AG04449 (cell line): ENCODE data around the gene USB1.

Experiments used
- CTCF ChIA-PET: fragments of 350-600 bp; formaldehyde crosslinking; extraction: SDS; loops from one replicate; lab custom pipeline; 2021; ENCODE audit warnings: antibody characterized with exemption; lab: Yijun Ruan, JAX
- POLR2A ChIA-PET: fragments of 400-600, 350-600 bp; formaldehyde crosslinking; extraction: SDS; loops from one replicate; lab custom pipeline; 2020; ENCODE audit warnings: antibody characterized with exemption, inconsistent platforms; lab: Yijun Ruan, JAX
- DNase-seq: peaks from one replicate; pipeline ENCODE4 v3.0.0-alpha.2; 2010; ENCODE audit warnings: low read depth, low spot score
- H3K4me3 ChIP-seq: 2 replicates; pipeline ENCODE4 v1.5.1; 2011; ENCODE audit warnings: low read depth, mild to moderate bottlenecking, control low read depth, low read length
- TF ChIP-seq, protein P1 (sequence below): IDR thresholded peaks from one replicate; pipeline ENCODE4 v1.5.1; 2011; ENCODE audit warnings: mild to moderate bottlenecking, moderate library complexity, low read length, control low read depth, inconsistent platforms; ENCODE audit not compliant: insufficient read depth; ENCODE audit errors: missing control alignments

USB1 gene

DNA sequence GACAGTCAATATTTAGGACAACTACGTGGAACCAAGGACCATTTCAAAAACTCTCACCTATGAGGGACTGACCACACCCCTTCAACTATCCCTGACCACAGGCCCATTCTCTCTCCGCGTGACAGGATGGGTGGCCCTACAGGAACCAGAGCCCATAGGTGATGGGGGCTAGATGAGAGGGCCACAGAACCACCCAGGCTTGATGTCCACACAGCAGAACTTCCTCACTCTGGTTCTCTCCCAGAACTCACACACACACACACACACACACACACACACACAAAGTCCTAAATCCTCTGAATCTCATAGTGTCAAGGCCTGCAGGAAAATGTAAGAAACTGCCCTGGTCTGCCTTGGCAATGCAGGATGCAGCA is 2.2 kb upstream of the USB1 start:
- H3K4me3 ChIP-seq: peak overlapping the region; percentile 93
- TF ChIP-seq, protein P1, sequence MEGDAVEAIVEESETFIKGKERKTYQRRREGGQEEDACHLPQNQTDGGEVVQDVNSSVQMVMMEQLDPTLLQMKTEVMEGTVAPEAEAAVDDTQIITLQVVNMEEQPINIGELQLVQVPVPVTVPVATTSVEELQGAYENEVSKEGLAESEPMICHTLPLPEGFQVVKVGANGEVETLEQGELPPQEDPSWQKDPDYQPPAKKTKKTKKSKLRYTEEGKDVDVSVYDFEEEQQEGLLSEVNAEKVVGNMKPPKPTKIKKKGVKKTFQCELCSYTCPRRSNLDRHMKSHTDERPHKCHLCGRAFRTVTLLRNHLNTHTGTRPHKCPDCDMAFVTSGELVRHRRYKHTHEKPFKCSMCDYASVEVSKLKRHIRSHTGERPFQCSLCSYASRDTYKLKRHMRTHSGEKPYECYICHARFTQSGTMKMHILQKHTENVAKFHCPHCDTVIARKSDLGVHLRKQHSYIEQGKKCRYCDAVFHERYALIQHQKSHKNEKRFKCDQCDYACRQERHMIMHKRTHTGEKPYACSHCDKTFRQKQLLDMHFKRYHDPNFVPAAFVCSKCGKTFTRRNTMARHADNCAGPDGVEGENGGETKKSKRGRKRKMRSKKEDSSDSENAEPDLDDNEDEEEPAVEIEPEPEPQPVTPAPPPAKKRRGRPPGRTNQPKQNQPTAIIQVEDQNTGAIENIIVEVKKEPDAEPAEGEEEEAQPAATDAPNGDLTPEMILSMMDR: no peak
- no peak for DNase-seq
- POLR2A ChIA-PET: no interaction called here
- CTCF ChIA-PET: interaction anchor here (1.1 to 11.4 kb wide), 6 partner anchors 10 to 242 kb away, joined by 3 to 161 read pairs (median 20); no protein-coding TSS in a partner anchor

DNA sequence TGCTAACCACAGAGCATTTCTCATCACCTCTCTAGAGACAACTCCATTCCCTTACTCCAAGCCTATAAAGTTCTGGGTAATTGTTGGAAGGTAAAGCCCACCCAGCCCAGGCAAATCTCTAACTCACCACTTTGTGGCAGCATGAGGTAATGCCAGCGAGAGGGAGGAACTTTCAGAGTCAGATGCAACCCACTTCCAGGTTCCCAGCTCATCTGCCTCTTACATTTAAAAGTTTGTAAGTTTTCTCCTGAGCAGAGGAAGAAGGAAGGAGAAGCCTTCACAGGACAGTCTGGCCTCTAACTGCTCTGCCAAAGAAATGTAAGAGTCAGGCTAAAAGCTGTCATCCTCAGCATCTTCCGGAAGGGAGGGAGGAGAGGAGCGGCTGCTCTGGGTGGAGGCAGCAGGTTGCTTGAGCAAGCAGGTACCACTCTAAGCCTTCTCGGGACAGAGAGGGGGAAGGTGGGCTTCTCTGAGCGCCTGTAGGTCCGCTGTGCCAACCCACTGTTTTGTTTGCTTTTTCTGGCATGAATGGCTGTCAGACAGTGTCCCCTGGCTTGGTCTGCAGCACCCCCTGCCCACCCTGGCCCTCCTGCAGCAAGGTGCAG is 1.7 kb upstream of the USB1 start:
- TF ChIP-seq, protein P1: no peak
- CTCF ChIA-PET: interaction anchor here (0.6 to 11.4 kb wide), 11 partner anchors 11 to 1638 kb away, joined by 3 to 161 read pairs (median 7); no protein-coding TSS in a partner anchor
- H3K4me3 ChIP-seq: peak overlapping the region; percentile 93
- POLR2A ChIA-PET: no interaction called here
- no peak for DNase-seq

DNA sequence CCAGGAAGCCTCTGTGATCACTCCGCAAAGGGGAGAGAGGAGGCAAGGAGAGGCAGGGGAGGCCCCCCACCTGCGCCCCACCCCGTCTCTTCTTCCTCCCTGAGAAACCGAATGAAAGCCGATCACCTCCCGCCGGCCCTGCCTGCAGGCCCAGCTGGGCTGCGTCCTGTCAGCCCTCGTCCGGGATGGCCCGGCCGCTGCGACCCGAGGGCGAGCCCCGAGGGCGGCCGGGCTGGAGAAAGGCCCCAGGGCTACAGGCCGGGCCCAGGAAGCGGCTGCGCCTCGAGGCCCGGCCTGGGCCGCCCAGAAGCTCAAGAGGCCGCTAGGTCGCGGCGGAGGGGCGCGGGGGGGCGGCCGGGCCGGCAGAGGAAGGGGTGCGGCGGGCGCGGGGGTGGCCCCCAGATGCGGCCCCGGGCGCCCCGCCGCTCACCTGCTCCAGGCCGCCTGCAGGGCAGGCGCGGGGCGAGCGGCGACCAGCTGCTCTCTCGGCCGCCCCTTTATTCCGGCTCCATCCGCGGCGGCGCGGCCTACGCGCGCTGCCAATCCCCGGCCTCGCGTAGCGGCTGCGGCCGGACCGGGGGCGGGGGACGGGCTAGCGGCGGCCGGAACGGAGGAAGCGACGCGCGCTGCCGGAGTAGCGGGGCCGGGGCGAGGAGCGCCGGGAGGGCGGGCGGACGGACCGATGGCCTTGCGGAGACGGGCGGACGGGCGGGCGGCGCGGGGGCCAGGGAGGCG is 1.1 kb upstream of the USB1 start, which contains the start of gene ZNF319:
Gene ZNF319, minus strand, starts transcription at position 702 of the 735 bp plus-strand sequence. CDS start 2,407 bp downstream, outside the sequence.
- CTCF ChIA-PET: interaction anchor here (0.6 to 11.4 kb wide), 15 partner anchors 11 to 1639 kb away, joined by 3 to 161 read pairs (median 3); no protein-coding TSS in a partner anchor
- POLR2A ChIA-PET: no interaction called here
- no peak for DNase-seq
- TF ChIP-seq, protein P1: no peak
- H3K4me3 ChIP-seq: peak within 1 kb of the TSS; percentile 93

DNA sequence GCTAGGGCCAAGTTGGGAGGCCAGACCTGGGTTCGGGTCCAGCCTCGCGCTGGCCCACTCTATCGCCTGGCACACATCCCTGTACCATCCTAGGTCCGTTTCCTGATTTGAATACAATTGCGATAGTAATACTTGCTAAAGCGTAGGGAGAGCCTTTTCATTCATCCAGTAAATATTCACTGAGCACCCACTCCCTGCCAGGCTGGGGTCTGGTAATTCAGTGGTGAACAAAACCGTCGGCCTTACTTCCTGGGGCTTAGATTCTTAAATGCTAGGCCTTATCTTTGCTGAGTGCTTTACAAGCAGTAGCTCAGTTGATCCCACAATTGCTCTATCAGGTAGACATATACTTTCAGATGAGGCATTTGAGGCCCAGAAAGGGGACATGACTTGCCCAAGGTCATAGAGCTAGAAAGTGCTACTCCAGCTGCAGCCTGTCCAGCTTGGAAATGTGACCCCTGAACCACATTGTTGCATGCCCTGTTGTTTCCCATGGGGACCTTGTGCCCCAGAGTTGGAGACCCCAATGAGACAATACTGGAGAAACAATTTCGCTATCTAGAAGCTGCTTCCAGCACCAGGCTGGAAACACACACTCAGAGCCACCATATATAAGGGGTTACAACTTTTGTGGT is 691 bp downstream of the USB1 start:
- POLR2A ChIA-PET: no interaction called here

DNA sequence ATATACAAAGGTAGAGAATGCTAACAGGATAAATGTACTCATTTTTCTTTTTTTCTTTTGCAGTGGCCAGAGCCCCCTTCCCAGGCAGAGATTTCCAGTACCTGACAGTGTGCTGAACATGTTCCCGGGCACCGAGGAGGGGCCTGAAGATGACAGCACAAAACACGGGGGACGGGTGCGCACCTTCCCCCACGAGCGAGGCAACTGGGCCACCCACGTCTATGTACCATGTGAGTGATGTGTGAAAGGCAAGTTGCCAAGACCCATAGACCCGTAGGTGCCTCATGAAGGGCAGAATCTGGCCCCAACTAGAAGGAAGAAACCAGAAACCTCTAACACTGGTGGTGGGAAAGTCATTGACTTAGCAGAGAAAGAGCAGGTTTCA is 1.2 kb downstream of the USB1 start:
- no peak for DNase-seq
- ChIA-PET POLR2A (no interaction called here), CTCF (interaction anchor here (1.0 to 11.4 kb wide), 6 partner anchors 10 to 400 kb away, joined by 3 to 161 read pairs (median 8); no protein-coding TSS in a partner anchor)
- TF ChIP-seq, protein P1: no peak
- H3K4me3 ChIP-seq: no peak overlapping the region

More for the DNA sequence above, 691 bp downstream of the USB1 start:
- CTCF ChIA-PET: interaction anchor here (1.0 to 11.4 kb wide), 10 partner anchors 11 to 399 kb away, joined by 3 to 161 read pairs (median 3); no protein-coding TSS in a partner anchor
- no peak for DNase-seq
- TF ChIP-seq, protein P1: no peak
- peak overlapping the region; percentile 93 for H3K4me3 ChIP-seq
